Activated CD8-positive, alpha-beta memory T cell treated with anti-CD3 and anti-CD28 coated beads, Interleukin-2, amount 10 ng/mL, durations not matched to agents 7 days and 5 days (primary cell): Measurements from ENCODE around the gene SLC39A11. TPM values are rescaled to one million over a fixed set of nuclear protein-coding genes. Genes with fewer than 3 reads are reported as not detected.
"Not testable (repeated sequence)": the region's sequence is repeated elsewhere in the genome, so short reads cannot be mapped to it uniquely, and the experiment has no call there.

ENCODE experiments used
- ATAC-seq: fragments of 150-1000 bp; cut with Tn5 transposase; one replicate; pipeline ENCODE4 v1.10.0; 2021; ENCODE audit warnings: moderate library complexity
- CTCF ChIA-PET: fragments of 350-600 bp; sonication (Branson Sonifier 250); formaldehyde crosslinking; loops from one replicate; lab custom pipeline; 2021; ENCODE audit warnings: antibody characterized with exemption; lab: Charles Lee
- DNase-seq: peaks from one replicate; pipeline ENCODE4 v3.0.0-alpha.2; 2020
- H3K27ac Mint-ChIP-seq: one replicate; pipeline ENCODE4 v1.8.0; 2021; ENCODE audit warnings: mild to moderate bottlenecking, mixed read lengths
- H3K27me3 Mint-ChIP-seq: one replicate; pipeline ENCODE4 v1.8.0; 2021; ENCODE audit warnings: mixed read lengths
- H3K36me3 Mint-ChIP-seq: one replicate; pipeline ENCODE4 v1.8.0; 2021; ENCODE audit warnings: mild to moderate bottlenecking, mixed read lengths
- H3K4me1 Mint-ChIP-seq: one replicate; pipeline ENCODE4 v1.8.0; 2021; ENCODE audit warnings: mixed read lengths
- H3K4me3 Mint-ChIP-seq: one replicate; pipeline ENCODE4 v1.8.0; 2021; ENCODE audit warnings: mild to moderate bottlenecking, moderate library complexity, mixed read lengths
- H3K9me3 Mint-ChIP-seq: one replicate; pipeline ENCODE4 v1.8.0; 2022; ENCODE audit warnings: low read depth, mixed read lengths
- total RNA-seq, 2 experiments: library from RNA; stranded (reverse); gene quantifications; one replicate each; pipeline ENCODE4 v1.2.3, GENCODE V29; 2021

The SLC39A11 gene
- total RNA-seq, 2 experiments from 2014 or later = 16.8 to 25.5 TPM

GRCh38 chr17:72943826-72944689 lies 148.4 kb downstream of the SLC39A11 start:
- no peak for ATAC-seq
- Mint-ChIP-seq H3K9me3 (no peaks in the 10 kb centered on the region), H3K36me3 (peaks cover 2% of the 10 kb centered on the region), H3K27ac (no peak overlapping the region), H3K4me1 (no peaks in the 10 kb centered on the region), H3K4me3 (no peak overlapping the region), H3K27me3 (no peaks in the 10 kb centered on the region)
- DNase-seq = no peak
- CTCF ChIA-PET = interaction anchor here (1.6 kb wide), 1 partner anchor 387 kb away, joined by 3 read pairs; no protein-coding TSS in a partner anchor

DNA sequence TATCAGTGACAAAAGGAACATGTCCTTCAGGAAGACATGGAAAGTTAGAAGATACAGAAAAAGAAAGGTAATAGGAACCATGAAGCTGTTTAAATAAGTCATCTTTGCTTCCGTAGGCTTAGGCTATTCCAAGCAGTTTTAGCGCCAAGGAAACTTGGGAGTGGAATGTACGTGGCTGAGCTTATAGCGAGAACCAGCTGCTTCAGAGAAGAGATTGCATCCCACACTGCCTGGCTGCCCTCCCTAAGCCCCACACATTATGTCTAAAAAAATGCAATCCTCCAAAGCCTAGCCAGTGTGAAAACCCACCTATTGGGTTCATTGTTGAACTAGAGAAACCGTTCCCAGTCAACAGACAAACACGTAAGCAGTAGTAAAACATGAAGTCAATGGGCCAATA lies 149.9 kb downstream of the SLC39A11 start:
- Mint-ChIP-seq H3K9me3 (no peaks in the 10 kb centered on the region), H3K27ac (no peak overlapping the region), H3K27me3 (no peaks in the 10 kb centered on the region), H3K4me1 (no peaks in the 10 kb centered on the region), H3K4me3 (no peak overlapping the region), H3K36me3 (peaks cover 2% of the 10 kb centered on the region)
- DNase-seq = no peak
- ATAC-seq = no peak
- CTCF ChIA-PET = no interaction called here

- no peak overlapping the region for H3K4me3 Mint-ChIP-seq
- no peaks in the 10 kb centered on the region for H3K4me1 Mint-ChIP-seq
- H3K36me3 Mint-ChIP-seq = no peaks in the 10 kb centered on the region
- ATAC-seq (no peak), DNase-seq (no peak)
- H3K9me3 Mint-ChIP-seq = no peaks in the 10 kb centered on the region
- H3K27me3 Mint-ChIP-seq = no peaks in the 10 kb centered on the region
- H3K27ac Mint-ChIP-seq = no peak overlapping the region
- CTCF ChIA-PET = no interaction called here
Measured at GRCh38 chr17:72940496-72940895, 152.0 kb downstream of the SLC39A11 start.

DNA sequence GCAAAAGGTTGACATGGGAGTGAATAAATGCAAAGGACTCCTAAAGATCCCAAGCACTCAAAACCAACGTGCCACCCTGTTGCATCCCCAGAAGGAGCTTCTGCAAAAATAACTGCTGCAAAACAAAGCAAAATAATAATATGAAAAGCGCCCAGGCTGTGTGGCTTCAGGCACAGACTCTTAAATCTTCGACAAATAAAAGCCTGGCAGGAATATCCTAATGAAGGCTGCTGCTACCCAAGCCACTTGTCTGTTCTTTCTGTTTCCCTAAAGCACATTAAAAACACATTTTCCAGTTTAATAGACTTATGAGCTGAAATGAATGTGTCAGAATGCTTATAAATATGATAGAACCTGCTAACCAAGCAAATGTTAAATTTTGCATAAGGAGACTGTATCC lies 154.0 kb downstream of the SLC39A11 start:
- ATAC-seq (no peak), DNase-seq (no peak)
- H3K27ac Mint-ChIP-seq = no peak overlapping the region
- CTCF ChIA-PET = no interaction called here
- H3K27me3 Mint-ChIP-seq = no peaks in the 10 kb centered on the region
- H3K36me3 Mint-ChIP-seq = no peaks in the 10 kb centered on the region
- H3K4me1 Mint-ChIP-seq = no peaks in the 10 kb centered on the region
- H3K9me3 Mint-ChIP-seq = no peaks in the 10 kb centered on the region
- H3K4me3 Mint-ChIP-seq = no peak overlapping the region

- Mint-ChIP-seq H3K27ac (no peak overlapping the region), H3K4me3 (no peak overlapping the region)
Measured at GRCh38 chr17:72937707-72938106, 154.8 kb downstream of the SLC39A11 start.

GRCh38 chr17:72937254-72937653 lies 155.2 kb downstream of the SLC39A11 start:
- H3K4me1 Mint-ChIP-seq, CTCF ChIA-PET, H3K27me3 Mint-ChIP-seq, H3K27ac Mint-ChIP-seq, H3K9me3 Mint-ChIP-seq, H3K36me3 Mint-ChIP-seq, ATAC-seq, DNase-seq, H3K4me3 Mint-ChIP-seq: not testable (repeated sequence)

More at GRCh38 chr17:72937707-72938106, 154.8 kb downstream of the SLC39A11 start:
- CTCF ChIA-PET = no interaction called here
- Mint-ChIP-seq H3K27me3 (no peaks in the 10 kb centered on the region), H3K9me3 (no peaks in the 10 kb centered on the region), H3K4me1 (peaks cover 2% of the 10 kb centered on the region), H3K36me3 (no peaks in the 10 kb centered on the region)
- DNase-seq = no peak
- no peak for ATAC-seq

DNA sequence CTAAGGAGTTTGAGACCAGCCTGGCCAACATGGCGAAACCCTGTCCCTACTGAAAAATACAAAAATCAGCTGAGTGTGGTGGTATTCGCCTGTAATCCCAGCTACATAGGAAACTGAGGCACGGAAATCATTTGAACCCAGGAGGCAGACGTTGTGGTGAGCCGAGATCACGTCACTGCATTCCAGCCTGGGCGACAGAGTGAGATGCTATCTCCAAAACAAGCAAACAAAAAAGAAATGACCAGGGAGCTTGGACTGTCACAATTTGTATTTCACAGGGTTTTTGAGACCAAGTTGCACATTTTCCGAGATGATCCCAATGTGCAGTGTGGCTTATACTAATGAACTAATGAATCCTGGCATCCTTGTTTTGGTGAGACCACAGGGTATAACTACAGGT lies 156.5 kb downstream of the SLC39A11 start:
- Mint-ChIP-seq H3K9me3 (no peaks in the 10 kb centered on the region), H3K27ac (no peak overlapping the region), H3K4me3 (no peak overlapping the region), H3K36me3 (no peaks in the 10 kb centered on the region), H3K4me1 (peaks cover 13% of the 10 kb centered on the region), H3K27me3 (no peaks in the 10 kb centered on the region)
- no peak for ATAC-seq
- DNase-seq = no peak
- CTCF ChIA-PET = no interaction called here

DNA sequence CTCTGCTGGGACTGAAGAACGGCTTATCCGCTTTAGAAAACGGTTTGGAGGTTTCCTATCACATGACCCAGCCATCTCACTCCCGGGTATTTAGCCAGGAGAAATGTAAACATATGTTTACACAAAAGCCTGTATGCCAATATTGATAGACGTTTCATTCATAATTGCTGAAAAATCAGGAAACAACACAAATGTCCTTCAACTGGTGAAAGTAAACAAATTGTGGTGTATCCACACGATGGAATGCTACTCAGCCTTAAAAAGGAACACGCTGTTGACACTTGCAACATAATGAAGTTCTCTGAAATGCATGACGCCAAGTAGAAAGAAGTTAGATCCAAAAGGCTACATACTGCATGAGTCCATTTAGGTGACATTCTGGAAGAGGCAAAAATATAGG lies 157.6 kb downstream of the SLC39A11 start:
- no peaks in the 10 kb centered on the region for H3K36me3 Mint-ChIP-seq
- H3K27ac Mint-ChIP-seq = no peak overlapping the region
- H3K9me3 Mint-ChIP-seq = no peaks in the 10 kb centered on the region
- no peak overlapping the region for H3K4me3 Mint-ChIP-seq
- peaks cover 21% of the 10 kb centered on the region for H3K4me1 Mint-ChIP-seq
- DNase-seq = no peak
- H3K27me3 Mint-ChIP-seq = no peaks in the 10 kb centered on the region
- no peak for ATAC-seq
- CTCF ChIA-PET = interaction anchor here (0.6 kb wide), 1 partner anchor 12 kb away, joined by 3 read pairs; no protein-coding TSS in a partner anchor

DNA sequence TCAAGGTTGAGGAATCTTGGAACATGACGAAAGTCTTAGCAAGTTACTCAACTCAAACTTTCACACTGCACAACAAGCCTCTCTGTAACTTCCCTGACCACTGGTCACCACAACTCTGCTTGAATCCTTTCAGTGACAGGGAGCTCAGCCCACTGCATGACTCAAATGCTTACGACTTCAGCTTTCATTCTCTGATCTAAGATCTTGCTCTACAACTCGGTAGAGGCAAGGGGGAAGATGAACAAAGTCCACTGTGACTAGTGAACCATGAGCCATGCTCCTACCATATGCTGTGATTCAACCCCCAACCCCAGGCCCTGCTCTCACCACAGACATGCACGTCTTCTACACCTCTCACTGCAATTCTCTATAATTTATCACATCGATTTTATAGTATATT lies 160.9 kb downstream of the SLC39A11 start:
- ATAC-seq = peak; percentile 16
- Mint-ChIP-seq H3K4me3 (no peak overlapping the region), H3K27me3 (no peaks in the 10 kb centered on the region), H3K36me3 (no peaks in the 10 kb centered on the region), H3K4me1 (peaks cover 21% of the 10 kb centered on the region), H3K9me3 (no peaks in the 10 kb centered on the region), H3K27ac (no peak overlapping the region)
- CTCF ChIA-PET = interaction anchor here (0.8 to 1.3 kb wide), 2 partner anchors 204 to 205 kb away, joined by 3 read pairs; no protein-coding TSS in a partner anchor
- DNase-seq = no peak

- CTCF ChIA-PET = interaction anchor here (0.8 to 1.3 kb wide), 2 partner anchors 204 to 205 kb away, joined by 3 read pairs; no protein-coding TSS in a partner anchor
- H3K36me3 Mint-ChIP-seq = no peaks in the 10 kb centered on the region
- peaks cover 21% of the 10 kb centered on the region for H3K4me1 Mint-ChIP-seq
- peak overlapping the region; percentile 39 for H3K27ac Mint-ChIP-seq
- no peaks in the 10 kb centered on the region for H3K9me3 Mint-ChIP-seq
- DNase-seq (peak; percentile 58), ATAC-seq (peak; percentile 84)
- no peak overlapping the region for H3K4me3 Mint-ChIP-seq
- no peaks in the 10 kb centered on the region for H3K27me3 Mint-ChIP-seq
Measured at GRCh38 chr17:72931163-72931562, 161.3 kb downstream of the SLC39A11 start.

DNA sequence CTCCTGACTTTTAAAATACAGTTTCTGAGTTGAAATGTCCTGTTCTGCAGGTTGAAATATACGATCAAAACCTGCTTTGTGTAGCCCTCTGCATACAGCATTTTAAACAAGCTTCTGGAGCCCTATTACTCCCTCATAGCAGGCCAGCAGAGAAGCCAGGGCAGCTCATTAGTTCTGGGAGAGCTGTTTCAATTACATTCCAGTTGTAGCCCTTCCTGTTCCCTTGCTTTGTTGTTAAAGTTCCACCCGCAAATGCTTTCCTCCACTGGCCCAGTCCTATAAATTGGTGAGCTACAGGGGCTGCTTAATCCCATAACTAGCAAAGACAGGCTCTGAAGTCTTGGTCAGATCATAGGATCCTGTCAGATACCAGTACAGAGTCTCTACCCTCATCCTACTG lies 162.5 kb downstream of the SLC39A11 start:
- DNase-seq (no peak), ATAC-seq (no peak)
- Mint-ChIP-seq H3K27me3 (no peaks in the 10 kb centered on the region), H3K9me3 (no peaks in the 10 kb centered on the region), H3K4me3 (no peak overlapping the region), H3K4me1 (peaks cover 21% of the 10 kb centered on the region), H3K27ac (no peak overlapping the region), H3K36me3 (no peaks in the 10 kb centered on the region)
- CTCF ChIA-PET = no interaction called here

DNA sequence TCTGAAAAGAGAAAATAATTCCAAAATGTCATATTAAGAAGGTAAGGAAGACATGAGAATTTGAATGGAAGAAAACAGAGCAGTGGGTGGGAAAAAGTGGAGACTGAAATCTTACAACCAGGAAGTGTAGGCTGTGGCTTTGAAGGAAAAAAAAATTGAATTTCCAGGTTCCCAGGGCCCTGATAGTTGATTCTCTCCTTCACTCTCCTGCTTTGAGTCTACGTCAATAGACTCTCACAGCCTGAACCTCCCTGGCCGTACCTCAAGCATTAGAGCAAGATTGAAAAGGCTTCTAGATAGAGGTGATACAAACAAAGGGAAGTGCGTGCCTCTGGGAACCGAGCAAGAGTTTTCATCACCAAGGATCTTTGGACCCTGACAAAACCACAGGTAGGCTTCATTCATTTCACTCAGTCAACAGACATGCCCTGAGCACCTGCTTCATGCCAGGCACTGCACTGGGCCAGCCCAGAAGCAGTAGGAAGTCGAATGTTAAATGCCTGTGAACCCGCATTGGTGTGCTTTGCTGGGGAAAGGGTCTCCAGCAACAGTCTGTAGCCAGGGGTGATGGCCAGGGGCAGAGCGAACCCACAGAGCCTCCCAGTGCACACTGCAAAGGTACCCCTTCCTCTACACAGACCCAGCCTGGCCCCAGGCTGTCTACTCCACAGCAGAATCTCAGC lies 163.9 kb downstream of the SLC39A11 start:
- no peaks in the 10 kb centered on the region for H3K9me3 Mint-ChIP-seq
- peaks cover 21% of the 10 kb centered on the region for H3K4me1 Mint-ChIP-seq
- ATAC-seq (no peak), DNase-seq (no peak)
- no peak overlapping the region for H3K4me3 Mint-ChIP-seq
- H3K27me3 Mint-ChIP-seq = no peaks in the 10 kb centered on the region
- H3K27ac Mint-ChIP-seq = no peak overlapping the region
- CTCF ChIA-PET = no interaction called here
- no peaks in the 10 kb centered on the region for H3K36me3 Mint-ChIP-seq

GRCh38 chr17:72927760-72928159 lies 164.7 kb downstream of the SLC39A11 start:
- H3K4me3 Mint-ChIP-seq = no peak overlapping the region
- H3K27ac Mint-ChIP-seq = no peak overlapping the region

GRCh38 chr17:72927146-72927545 lies 165.3 kb downstream of the SLC39A11 start:
- ATAC-seq = no peak
- no peaks in the 10 kb centered on the region for H3K36me3 Mint-ChIP-seq
- no peaks in the 10 kb centered on the region for H3K9me3 Mint-ChIP-seq
- H3K27ac Mint-ChIP-seq = no peak overlapping the region
- H3K4me1 Mint-ChIP-seq = peaks cover 18% of the 10 kb centered on the region
- H3K27me3 Mint-ChIP-seq = no peaks in the 10 kb centered on the region
- CTCF ChIA-PET = no interaction called here
- no peak overlapping the region for H3K4me3 Mint-ChIP-seq
- DNase-seq = no peak

More at GRCh38 chr17:72927760-72928159, 164.7 kb downstream of the SLC39A11 start:
- no peaks in the 10 kb centered on the region for H3K9me3 Mint-ChIP-seq
- peaks cover 19% of the 10 kb centered on the region for H3K4me1 Mint-ChIP-seq
- no peaks in the 10 kb centered on the region for H3K36me3 Mint-ChIP-seq
- H3K27me3 Mint-ChIP-seq = no peaks in the 10 kb centered on the region
- CTCF ChIA-PET = no interaction called here
- ATAC-seq (no peak), DNase-seq (no peak)
